Measurements from ENCODE around the gene TAF10. TPM values are rescaled to one million over a fixed set of nuclear protein-coding genes. Genes with fewer than 3 reads are reported as not detected.
A peak's percentile ranks its signal among the peaks of the same experiment; 100 is the strongest.

The TAF10 gene
- total and polyA plus RNA-seq, 12 donors, result 69.7 to 389 (median 181) TPM

DNA sequence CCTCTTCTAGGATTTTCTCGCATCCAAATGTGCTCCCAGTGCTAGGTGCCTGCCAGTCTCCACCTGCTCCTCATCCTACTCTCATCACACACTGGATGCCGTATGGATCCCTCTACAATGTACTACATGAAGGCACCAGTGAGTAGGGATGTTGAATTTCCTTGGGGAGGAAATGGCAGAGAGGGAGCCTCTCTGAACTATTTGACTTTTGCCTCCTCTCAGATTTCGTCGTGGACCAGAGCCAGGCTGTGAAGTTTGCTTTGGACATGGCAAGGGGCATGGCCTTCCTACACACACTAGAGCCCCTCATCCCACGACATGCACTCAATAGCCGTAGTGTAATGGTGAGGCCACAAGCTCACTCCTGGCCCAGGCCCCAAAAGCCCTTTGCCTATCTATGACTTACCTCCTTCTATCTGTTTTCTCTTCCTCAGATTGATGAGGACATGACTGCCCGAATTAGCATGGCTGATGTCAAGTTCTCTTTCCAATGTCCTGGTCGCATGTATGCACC, 2.5 kb downstream of the TAF10 start:
- intact Hi-C loops (cut with DNase I), result loop anchor here in 1 of 2 donors (10.0 kb wide), 1 partner anchor 75 kb away; no protein-coding TSS in a partner anchor
- peak in 1 of 7 donors; percentile 24 for DNase-seq
- TF ChIP-seq CTCF (IDR thresholded peaks at IDR 0.05) (no peak), POLR2A (IDR thresholded peaks at IDR 0.05) (no peak)
- Histone ChIP-seq H3K36me3 (replicated peaks in 1 of 2) (peaks cover 0 to 37% of the 10 kb centered on the region in 2 donors), H3K27ac (peak overlapping the region in 1 of 5 donors; percentile 89), H3K9me3 (replicated peaks in 1 of 3) (no peaks in the 10 kb centered on the region), H3K4me1 (replicated peaks in 1 of 2) (peaks cover 37 to 57% of the 10 kb centered on the region in 2 donors), H3K4me3 (no peak overlapping the region), H3K27me3 (no peaks in the 10 kb centered on the region)
- WGBS, 4 donors, result 79 to 88% (median 83%) methylated on average over 8 of the region's 8 CpGs

DNA sequence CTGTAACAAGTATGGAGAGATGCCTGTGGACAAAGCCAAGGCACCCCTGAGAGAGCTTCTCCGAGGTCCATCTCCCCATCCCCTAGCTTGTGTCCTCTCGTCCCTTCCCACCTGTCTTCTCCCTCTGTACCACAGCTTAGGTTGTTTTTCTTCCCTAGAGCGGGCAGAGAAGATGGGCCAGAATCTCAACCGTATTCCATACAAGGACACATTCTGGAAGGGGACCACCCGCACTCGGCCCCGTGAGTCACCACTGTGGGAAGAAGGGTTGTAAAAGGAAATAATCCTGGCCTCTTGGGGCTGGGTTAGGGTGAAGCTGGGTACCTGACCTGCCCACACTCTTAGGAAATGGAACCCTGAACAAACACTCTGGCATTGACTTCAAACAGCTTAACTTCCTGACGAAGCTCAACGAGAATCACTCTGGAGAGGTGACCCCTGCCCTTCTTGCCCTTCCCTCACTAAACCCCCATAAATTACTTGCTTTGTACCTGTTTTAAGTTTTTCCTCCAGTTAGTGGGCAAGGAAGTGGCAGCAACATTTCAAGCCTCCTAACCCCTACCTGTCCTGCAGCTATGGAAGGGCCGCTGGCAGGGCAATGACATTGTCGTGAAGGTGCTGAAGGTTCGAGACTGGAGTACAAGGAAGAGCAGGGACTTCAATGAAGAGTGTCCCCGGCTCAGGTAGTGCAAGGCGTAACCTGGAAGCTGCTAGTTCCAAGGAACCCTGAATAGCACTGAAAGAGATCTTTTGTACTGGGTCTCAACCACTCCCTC, 3.1 kb downstream of the TAF10 start:
- intact Hi-C loops (cut with DNase I), result loop anchor here in 1 of 2 donors (10.0 kb wide), 1 partner anchor 74 kb away; no protein-coding TSS in a partner anchor

DNA sequence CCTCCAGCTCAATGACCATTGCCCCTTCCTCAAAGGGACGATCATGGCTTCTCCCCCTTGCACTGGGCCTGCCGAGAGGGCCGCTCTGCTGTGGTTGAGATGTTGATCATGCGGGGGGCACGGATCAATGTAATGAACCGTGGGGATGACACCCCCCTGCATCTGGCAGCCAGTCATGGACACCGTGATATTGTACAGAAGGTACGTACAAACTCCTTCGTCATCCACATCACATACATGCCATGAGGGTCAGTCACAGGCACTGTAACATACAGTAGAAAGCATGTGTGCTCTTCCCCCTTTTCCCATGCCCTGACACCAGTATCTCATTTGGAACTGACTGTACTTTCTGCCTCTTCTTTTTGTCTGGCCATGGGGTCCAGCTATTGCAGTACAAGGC, 4.0 kb downstream of the TAF10 start:
- Histone ChIP-seq H3K27me3 (no peaks in the 10 kb centered on the region), H3K4me3 (no peak overlapping the region), H3K36me3 (replicated peaks in 1 of 2) (peaks cover 0 to 37% of the 10 kb centered on the region in 2 donors), H3K4me1 (replicated peaks in 1 of 2) (peaks cover 34 to 53% of the 10 kb centered on the region in 2 donors), H3K27ac (peak overlapping the region in 2 of 5 donors; percentile 89 to 90), H3K9me3 (replicated peaks in 1 of 3) (no peaks in the 10 kb centered on the region)
- intact Hi-C loops (cut with DNase I), result loop anchor here in 1 of 2 donors (10.0 kb wide), 1 partner anchor 73 kb away; no protein-coding TSS in a partner anchor
- WGBS, 4 donors, result 88 to 93% (median 91%) methylated on average over 9 of the region's 9 CpGs
- TF ChIP-seq CTCF (IDR thresholded peaks at IDR 0.05), result no peak
- TF ChIP-seq POLR2A (IDR thresholded peaks at IDR 0.05), result no peak
- DNase-seq, result peak in 3 of 7 donors; percentile 13 to 58 (median 26)

More for the DNA sequence above, 3.1 kb downstream of the TAF10 start:
- peak in 2 of 7 donors; percentile 24 to 47 for DNase-seq
- TF ChIP-seq POLR2A (IDR thresholded peaks at IDR 0.05) (no peak), CTCF (IDR thresholded peaks at IDR 0.05) (no peak)
- H3K27ac ChIP-seq, result peak overlapping the region in 1 of 5 donors; percentile 89
- H3K9me3 ChIP-seq (replicated peaks in 1 of 3), result no peaks in the 10 kb centered on the region
- peaks cover 37 to 59% of the 10 kb centered on the region in 2 donors for H3K4me1 ChIP-seq (replicated peaks in 1 of 2)
- WGBS, 4 donors, result 83 to 86% (median 85%) methylated on average over 14 of the region's 14 CpGs
- no peak overlapping the region for H3K4me3 ChIP-seq
- H3K36me3 ChIP-seq (replicated peaks in 1 of 2), result peaks cover 0 to 37% of the 10 kb centered on the region in 2 donors
- no peaks in the 10 kb centered on the region for H3K27me3 ChIP-seq

DNA sequence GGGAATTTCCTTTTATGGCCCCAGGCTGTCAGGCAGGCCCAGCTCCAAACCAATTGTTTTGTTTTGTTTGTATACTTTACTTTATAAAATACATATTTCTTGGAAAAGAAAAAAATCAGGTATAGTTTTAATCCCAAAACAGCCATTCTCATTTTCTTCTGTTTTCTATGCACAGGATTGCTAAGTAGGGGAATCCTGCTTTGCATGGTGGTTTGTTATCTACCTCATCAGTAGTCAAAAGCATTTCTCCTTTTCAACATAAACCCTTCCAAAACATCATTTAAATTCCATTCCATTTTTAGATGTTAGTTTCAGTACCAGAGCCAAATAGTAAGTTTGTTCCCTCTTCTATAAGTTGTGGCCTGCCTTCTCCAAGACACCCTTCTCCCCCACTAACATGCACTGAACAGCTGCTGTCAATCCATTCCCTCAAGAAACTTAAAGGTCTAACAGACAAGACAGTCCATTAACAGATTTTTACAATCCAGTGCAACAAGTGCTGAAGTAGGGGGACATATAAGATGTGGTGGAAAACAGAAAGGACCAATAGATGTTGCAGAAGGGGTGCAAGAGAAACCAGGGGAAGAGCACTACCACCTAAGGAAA, 4.7 kb downstream of the TAF10 start:
- Histone ChIP-seq H3K27me3 (no peaks in the 10 kb centered on the region), H3K4me3 (peak overlapping the region in 1 of 4 donors; percentile 0), H3K4me1 (replicated peaks in 1 of 2) (peaks cover 34 to 53% of the 10 kb centered on the region in 2 donors), H3K36me3 (replicated peaks in 1 of 2) (peaks cover 0 to 37% of the 10 kb centered on the region in 2 donors), H3K9me3 (replicated peaks in 1 of 3) (no peaks in the 10 kb centered on the region), H3K27ac (peak overlapping the region in 3 of 5 donors; percentile 75 to 90 (median 89))
- intact Hi-C loops (cut with DNase I), result loop anchor here in 1 of 2 donors (10.0 kb wide), 1 partner anchor 72 kb away; no protein-coding TSS in a partner anchor
- DNase-seq, result peak in 1 of 7 donors; percentile 15
- TF ChIP-seq CTCF (IDR thresholded peaks at IDR 0.05) (no peak), POLR2A (IDR thresholded peaks at IDR 0.05) (no peak)
